AG04450 (cell line): Measurements from ENCODE around the gene LSAMP. TPM values are rescaled to one million over a fixed set of nuclear protein-coding genes. Genes with fewer than 3 reads are reported as not detected.

Experiments
- CTCF ChIA-PET: fragments of 300-600, 350-600 bp; formaldehyde crosslinking; extraction: SDS; loops from one replicate; lab custom pipeline; 2022; ENCODE audit warnings: antibody characterized with exemption, inconsistent platforms; lab: Charles Lee
- POLR2A ChIA-PET: fragments of 350-600 bp; formaldehyde crosslinking; extraction: SDS; loops from one replicate; lab custom pipeline; 2021; ENCODE audit warnings: antibody characterized with exemption, inconsistent platforms; lab: Yijun Ruan, JAX
- DNase-seq: peaks from one replicate; pipeline ENCODE4 v3.0.0-alpha.2; 2011; ENCODE audit warnings: low read depth, low spot score
- H3K27ac ChIP-seq: one replicate; pipeline ENCODE4 v1.5.1; 2012; ENCODE audit warnings: low read depth, low read length, control low read depth
- H3K27me3 ChIP-seq: one replicate; pipeline ENCODE4 v1.6.0; 2012; ENCODE audit warnings: low read length; ENCODE audit not compliant: control insufficient read depth, insufficient read depth
- H3K4me3 ChIP-seq: 2 replicates; pipeline ENCODE4 v1.5.1; 2011; ENCODE audit warnings: mild to moderate bottlenecking, low read depth, low read length, control low read depth
- H3K9me3 ChIP-seq: 2 replicates; pipeline ENCODE4 v1.5.1; 2012; ENCODE audit warnings: low read length; ENCODE audit not compliant: control insufficient read depth, insufficient read depth
- CTCF ChIP-seq: IDR thresholded peaks from 2 replicates; pipeline ENCODE4 v1.5.1; 2011; ENCODE audit warnings: low read depth, low read length, control low read depth, inconsistent platforms
- polyA plus RNA-seq: library from polyadenylated mRNA; depleted of rRNA; stranded (reverse); fragments of >200 nt; gene quantifications from 2 replicates; pipeline ENCODE4 v1.2.3, GENCODE V29; 2011

LSAMP gene
- polyA plus RNA-seq, 1 experiment, result 25.1 TPM

DNA sequence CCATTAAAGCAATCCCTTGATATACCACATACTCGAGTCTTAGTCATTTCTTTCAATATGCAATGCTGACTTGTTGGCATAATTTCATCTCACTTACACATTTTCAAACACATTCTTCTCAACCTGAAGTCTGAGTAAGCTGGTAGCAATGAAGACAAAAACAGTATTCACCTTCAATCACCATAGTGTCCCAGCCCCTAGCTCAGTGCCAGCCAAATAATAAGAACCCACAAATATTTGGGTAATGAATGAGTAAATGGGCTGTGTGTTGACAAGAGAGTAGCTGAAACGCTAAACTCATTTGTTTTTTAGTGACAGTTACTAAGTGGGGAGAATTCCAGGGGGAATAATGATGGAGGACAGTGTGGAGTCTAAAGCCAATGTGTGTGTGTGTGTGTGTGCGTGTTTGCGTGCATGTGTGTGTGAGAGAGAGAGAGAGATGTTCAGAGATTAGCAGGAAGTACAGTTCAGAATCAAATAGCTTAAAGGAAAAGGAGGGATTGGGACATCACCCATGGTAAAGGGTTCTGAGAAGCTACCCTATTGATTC, 656.3 kb downstream of the LSAMP start:
- Histone ChIP-seq H3K4me3 (no peak overlapping the region), H3K27ac (peak overlapping the region; percentile 72), H3K27me3 (no peaks in the 10 kb centered on the region), H3K9me3 (no peaks in the 10 kb centered on the region; the same call in 1 of the 2 replicates)
- TF ChIP-seq CTCF, result no peak
- ChIA-PET POLR2A (interaction anchor here (1.3 to 2.0 kb wide), 3 partner anchors 16 to 89 kb away, joined by 3 to 21 read pairs (median 5); no protein-coding TSS in a partner anchor), CTCF (interaction anchor here (0.9 to 5.6 kb wide), 6 partner anchors 19 to 571 kb away, joined by 3 to 20 read pairs (median 4); no protein-coding TSS in a partner anchor)
- peak; percentile 76 for DNase-seq

GRCh38 chr3:115787818-115788217, 657.5 kb downstream of the LSAMP start:
- no peaks in the 10 kb centered on the region; the same call in 1 of the 2 replicates for H3K9me3 ChIP-seq
- H3K27me3 ChIP-seq, result no peaks in the 10 kb centered on the region
- ChIA-PET POLR2A (interaction anchor here (2.0 kb wide), 1 partner anchor 17 kb away, joined by 21 read pairs; no protein-coding TSS in a partner anchor), CTCF (interaction anchor here (1.0 to 5.6 kb wide), 2 partner anchors 27 to 570 kb away, joined by 6 to 20 read pairs; no protein-coding TSS in a partner anchor)
- DNase-seq, result no peak
- H3K27ac ChIP-seq, result no peak overlapping the region
- no peak overlapping the region for H3K4me3 ChIP-seq
- no peak for TF ChIP-seq CTCF

GRCh38 chr3:115785782-115786181, 659.5 kb downstream of the LSAMP start:
- H3K9me3 ChIP-seq, result no peaks in the 10 kb centered on the region
- H3K4me3 ChIP-seq, result no peak overlapping the region
- no peak for TF ChIP-seq CTCF
- DNase-seq, result no peak
- CTCF ChIA-PET, result interaction anchor here (1.4 to 5.6 kb wide), 9 partner anchors 11 to 568 kb away, joined by 3 to 49 read pairs (median 20); no protein-coding TSS in a partner anchor
- POLR2A ChIA-PET, result interaction anchor here (1.3 kb wide), 1 partner anchor 19 kb away, joined by 5 read pairs; no protein-coding TSS in a partner anchor
- H3K27me3 ChIP-seq, result no peaks in the 10 kb centered on the region
- H3K27ac ChIP-seq, result no peak overlapping the region

- H3K4me3 ChIP-seq, result peak overlapping the region; percentile 65
- TF ChIP-seq CTCF, result no peak
- peak; percentile 85 for DNase-seq
Measured at GRCh38 chr3:115784739-115785536, 660.3 kb downstream of the LSAMP start.

More at GRCh38 chr3:115784739-115785536, 660.3 kb downstream of the LSAMP start:
- CTCF ChIA-PET, result interaction anchor here (0.7 to 4.1 kb wide), 36 partner anchors 10 to 743 kb away, joined by 3 to 49 read pairs (median 5); no protein-coding TSS in a partner anchor
- Histone ChIP-seq H3K9me3 (no peaks in the 10 kb centered on the region), H3K27me3 (no peaks in the 10 kb centered on the region), H3K27ac (peak overlapping the region; percentile 97)
- POLR2A ChIA-PET, result interaction anchor here (1.2 to 1.6 kb wide), 6 partner anchors 18 to 126 kb away, joined by 3 to 8 read pairs (median 6); no protein-coding TSS in a partner anchor
